Astrocyte (in vitro differentiated cells and primary cell): ENCODE results near the gene FCN2.

Source experiments
- CTCF ChIP-seq: IDR thresholded peaks from 2 replicates; pipeline ENCODE4 v1.5.1; 2011; ENCODE audit warnings: low read depth, mild to moderate bottlenecking, inconsistent platforms, low read length, moderate library complexity; ENCODE audit not compliant: insufficient read depth
- EZH2 ChIP-seq: IDR thresholded peaks from 2 replicates; pipeline ENCODE4 v1.6.1; 2012; ENCODE audit warnings: mild to moderate bottlenecking, low read length, inconsistent platforms; ENCODE audit not compliant: insufficient read depth

GRCh38 chr9:134914501-134914834, 33.9 kb downstream of the FCN2 start:
- TF ChIP-seq CTCF (no peak), EZH2 (no peak)
